TTC549 (cell line): ENCODE results near the gene NOP10.

Experiments used
- FAIRE-seq: peaks from 2 replicates; lab custom pipeline; 2012; peaks lifted over from hg19 to GRCh38; lab: Jason Lieb, UNC

Gene NOP10

DNA sequence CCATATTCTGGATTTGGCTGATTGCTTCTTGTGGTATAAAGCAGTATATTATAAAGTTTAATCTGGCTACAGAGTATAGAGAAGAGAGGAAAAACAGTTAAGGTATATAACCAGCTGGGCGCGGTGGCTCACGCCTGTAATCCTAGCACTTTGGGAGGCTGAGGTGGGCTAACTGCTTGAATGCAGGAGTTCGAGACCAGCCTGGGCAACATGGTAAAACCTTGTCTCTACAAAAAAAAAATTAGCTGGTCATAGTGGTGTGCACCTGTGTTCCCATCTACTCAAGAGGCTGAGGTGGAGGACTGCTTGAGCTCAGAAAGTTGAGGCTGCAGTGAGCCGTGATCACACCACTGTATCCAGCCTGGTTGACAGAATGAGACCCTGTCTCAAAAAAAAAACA, 12.7 kb downstream of the NOP10 start:
- FAIRE-seq: no peak

DNA sequence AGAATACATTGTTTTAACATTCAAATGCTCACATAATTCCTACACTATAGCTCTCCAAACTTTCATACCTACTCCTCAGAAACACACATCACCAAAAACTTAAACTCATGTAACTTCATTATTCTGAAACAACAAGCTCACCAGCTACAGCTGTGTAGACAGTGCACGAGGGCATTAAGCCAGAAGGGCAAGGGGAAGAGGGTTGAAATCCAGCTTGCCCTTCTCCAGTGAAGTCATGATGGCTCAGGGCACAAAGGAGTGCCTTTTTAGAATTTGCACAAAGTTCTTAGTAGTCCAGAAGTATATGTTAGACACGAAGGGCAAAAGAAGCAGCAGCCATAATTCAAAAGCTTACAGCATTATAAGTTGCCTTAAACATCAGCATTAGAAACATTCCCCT, 13.9 kb downstream of the NOP10 start:
- no peak for FAIRE-seq

DNA sequence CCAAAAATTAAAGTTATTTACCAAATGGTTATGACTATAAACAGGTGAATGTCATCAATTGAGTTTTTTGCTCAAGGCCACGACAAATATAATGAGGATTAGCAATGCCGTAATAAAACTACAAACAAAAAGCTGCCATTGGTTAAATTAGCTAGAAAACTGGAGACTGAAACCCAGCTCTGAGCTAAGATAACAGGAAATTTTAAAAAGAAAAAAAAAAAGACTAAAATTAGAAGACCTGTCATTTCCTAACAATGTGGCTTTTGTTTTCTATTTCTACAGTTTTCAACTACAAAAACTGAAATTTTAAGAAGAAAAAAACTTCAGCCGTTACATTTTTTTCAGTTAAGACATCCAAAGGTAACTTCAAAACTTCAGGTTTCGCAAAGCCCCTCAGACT, 15.0 kb downstream of the NOP10 start:
- FAIRE-seq: no peak

DNA sequence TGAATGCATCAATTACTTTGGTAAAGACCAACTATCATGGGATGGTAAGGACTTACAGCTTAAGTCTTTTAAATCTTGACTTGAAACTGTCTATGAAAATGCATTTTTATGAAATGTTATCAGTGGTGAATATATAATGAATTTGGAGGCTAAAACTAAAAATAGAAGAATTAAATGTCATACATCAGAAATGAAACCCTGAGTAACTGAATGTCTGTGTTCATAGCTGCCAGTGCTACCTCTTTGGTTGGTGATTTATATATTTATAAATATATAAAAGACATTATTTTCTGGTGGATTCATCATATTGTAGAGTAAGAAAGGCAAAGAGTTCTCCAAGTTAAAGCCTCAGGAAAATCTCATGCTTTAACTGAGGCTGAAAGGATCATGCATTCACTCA, 17.6 kb downstream of the NOP10 start:
- no peak for FAIRE-seq

DNA sequence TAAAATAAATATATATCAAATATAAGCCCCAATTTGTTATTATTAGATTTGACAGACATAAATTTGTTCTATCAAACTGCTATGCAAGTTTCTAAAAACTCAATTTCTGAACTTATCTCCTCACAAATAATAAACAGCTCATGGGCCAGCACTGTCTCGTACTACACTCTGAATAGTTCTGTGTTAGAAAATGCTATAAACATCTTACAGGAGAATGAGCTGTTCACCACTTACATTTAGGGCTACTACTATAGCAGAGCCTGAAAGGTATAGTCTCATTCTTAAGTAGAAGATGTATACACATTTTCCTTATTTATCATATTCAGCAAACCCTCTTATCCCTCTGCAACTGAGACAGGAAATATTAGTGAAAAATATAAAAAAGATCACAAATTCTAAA, 18.0 kb downstream of the NOP10 start:
- no peak for FAIRE-seq

DNA sequence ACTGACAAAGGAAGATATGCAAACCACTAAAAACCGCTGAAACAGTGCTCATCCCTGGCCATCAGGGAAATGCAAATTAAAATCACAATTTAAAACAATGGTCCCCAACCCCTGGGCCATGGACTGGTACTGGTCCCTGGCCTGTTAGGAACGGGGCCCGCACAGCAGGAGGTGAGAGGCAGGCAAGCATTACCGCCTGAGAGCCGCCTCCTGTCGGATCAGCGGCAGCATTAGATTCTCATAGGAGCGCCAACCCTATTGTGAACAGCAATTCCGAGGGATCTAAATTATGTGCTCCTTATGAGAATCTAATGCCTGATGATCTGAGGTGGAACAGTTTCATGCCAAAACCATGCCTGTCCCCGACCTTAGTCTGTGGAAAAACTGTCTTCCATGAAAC, 19.7 kb downstream of the NOP10 start:
- FAIRE-seq: no peak

DNA sequence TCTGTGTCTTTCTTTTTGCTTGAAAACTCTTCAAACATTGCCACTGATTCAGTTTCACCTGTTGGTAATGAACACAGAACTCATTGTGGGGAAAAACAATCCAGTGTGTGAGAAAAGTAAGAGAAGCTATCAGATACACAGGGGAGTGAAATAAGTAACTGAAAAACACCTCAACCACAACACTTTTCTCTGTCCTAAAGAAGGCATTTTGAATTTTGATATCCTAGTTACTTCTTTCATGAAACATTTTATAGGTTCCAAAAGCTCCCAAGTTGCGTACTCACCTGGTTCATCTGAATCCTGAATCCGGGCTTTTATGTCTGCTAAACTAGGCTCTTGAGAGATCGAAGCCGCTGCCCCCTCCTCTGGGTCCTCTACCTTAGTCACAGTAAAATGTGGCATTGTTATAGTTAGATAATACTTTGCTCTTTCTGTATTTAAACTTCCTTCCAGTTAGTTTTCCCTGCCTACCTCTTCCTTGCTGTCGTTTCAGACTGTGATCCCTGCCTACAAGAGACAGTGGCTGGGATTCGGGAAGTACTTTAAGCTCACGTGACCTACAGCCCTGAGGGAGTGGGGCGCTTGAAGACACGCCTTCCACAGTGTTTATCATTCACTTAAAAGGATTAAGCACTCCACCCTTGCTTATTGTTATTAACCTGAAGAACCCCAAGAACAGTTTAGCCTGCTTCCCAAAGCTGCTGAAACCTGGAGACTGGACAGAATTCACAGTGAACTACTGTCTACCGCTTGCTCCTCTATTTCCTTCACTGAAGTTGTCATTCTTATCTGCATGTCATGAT, 24.5 kb downstream of the NOP10 start:
- no peak for FAIRE-seq

DNA sequence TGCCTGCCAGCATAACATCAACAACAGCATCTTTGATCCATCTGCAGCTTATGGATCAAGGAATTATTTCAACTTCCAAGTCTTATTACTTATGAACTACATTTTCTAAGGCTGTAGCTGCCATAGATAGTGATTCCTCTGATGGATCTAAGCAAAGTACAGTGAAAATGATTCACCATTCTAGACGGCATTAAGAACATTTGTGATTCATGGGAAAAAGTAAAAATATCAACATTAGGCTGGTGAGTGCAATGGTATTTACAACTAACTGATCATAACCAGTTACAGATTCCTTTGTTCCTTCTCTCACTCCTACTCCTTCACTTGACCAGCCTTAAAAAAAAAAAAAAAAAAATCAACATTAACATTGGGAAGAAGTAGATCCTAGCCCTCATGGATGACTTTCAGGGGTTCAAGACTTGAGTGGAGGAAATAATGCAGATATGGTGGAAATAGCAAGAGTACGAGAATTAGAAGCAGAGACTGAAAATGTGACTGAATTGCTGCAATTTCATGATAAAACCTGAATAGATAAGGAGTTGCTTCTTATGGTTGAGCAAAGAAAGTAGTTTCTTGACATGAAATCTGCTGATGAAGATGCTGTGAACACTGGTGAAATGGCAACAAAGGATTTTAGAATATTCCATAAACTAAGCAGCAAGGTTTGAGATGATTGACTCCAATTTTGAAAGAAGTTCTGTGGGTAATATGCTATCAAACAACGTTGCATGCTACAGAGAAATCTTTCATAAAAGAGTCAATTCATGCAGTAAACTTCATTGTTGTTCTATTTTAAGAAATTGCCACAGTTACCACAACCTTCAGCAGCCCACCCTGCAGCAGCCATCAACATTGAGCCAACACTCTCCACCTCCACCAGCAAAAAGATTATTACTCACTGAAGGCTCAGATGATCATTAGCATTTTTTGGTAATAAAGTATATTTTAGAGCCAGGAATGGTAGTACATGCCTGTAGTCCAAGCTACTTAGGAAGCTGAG, 28.1 kb downstream of the NOP10 start:
- FAIRE-seq: no peak

DNA sequence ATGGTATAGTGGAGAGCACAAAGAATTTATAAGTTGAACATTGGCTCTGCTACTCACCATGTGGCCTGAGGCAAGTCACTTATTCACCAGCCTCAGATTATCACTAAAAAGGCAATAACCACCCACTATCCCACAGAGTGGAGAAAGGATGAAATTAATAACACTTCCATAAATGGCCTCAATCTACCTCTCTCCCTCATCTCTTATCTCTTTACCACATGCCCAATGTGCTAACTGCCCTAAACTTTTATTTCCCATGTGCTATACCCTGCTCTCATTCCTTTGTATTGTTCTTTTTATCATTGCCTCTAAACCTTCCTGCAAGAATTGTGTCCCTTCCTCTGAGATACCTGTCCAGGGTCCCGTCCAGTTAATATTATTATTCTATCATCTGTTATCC, 31.4 kb downstream of the NOP10 start:
- FAIRE-seq: no peak

DNA sequence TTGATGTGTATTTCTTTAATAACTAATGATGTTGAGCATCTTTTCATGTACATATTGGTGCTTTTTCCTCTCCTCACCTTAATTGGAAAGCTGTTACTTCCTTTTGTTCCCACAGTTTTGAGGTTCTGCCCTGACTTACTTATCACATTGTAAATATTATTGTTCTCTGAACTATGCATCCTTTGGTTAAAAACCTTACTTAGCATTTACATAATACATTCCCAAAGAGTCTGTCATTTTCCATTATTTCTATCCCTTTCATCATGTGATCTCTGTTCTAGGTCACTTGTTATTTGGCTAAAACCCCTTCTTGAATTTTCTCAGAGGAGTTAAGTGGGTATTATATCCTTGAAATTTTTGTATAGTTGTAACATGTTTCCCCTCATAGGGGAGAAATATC, 38.3 kb downstream of the NOP10 start:
- FAIRE-seq: no peak

DNA sequence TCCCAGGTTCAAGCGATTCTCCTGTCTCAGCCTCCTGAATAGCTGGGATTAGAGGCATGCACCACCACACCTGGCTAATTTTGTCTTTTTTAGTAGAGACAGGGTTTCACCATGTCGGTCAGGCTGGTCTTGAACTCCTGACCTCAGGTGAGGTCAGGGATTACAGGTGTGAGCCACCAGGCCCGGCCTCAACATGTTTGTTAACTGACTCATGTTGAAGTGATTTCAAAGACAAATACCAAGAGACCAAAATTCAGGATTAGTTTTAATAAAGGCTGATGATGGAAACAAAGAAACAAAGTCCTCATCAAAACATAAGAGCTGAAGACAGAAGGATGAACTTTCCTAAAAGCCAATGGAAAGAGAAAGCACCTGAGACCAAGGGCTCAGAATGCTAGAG, 41.9 kb downstream of the NOP10 start:
- FAIRE-seq: no peak

DNA sequence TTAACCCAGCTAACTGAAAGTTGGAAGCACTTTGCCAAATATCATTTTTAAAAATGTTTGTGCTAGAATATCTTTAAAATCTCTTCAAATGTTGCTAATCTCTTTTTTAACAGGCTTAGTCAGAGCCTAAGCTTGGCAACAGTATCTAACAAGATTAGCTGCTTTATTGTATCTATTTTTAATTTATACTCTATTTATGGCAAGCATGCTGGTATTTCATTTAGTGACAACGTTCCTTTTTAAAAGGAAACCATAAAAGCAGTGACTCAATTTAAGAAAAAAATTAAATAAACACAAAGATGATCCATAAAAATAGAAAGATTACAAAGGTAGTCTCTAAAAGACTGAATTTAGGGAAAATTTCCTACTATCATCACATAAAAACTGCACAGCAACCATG, 45.9 kb downstream of the NOP10 start:
- no peak for FAIRE-seq

DNA sequence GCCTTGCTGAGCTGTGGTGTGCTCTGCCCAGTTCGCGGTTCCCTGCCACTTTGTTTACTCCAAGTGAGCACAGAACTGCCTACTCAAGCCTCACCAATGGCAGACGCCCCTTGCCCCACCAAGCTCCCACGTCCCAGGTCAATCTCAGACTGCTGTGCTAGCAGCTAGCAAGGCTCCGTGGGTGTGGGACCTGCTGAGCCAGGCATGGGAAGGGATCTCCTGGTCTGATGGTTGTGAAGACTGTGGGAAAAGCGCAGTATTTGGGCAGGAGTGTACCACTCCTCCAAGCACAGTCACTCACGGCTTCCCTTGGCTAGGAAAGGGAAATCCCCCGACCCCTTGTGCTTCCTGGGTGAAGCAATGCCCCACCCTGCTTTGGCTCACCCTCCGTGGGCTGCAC, 50.3 kb downstream of the NOP10 start:
- no peak for FAIRE-seq
